ENCODE results near the gene ROR2.

GRCh38 chr9:91756510-91756780 lies 193.6 kb downstream of the ROR2 start:
- no peak for TF ChIP-seq SRF (IDR thresholded peaks at IDR 0.05; ENCODE audit: low read depth, low read length)
- no peak for TF ChIP-seq CTCF (IDR thresholded peaks at IDR 0.05; ENCODE audit: control extremely low read depth in 1 of 3, insufficient read depth in 1 of 3, low read depth in 1 of 3, low read length in 3 of 3)
- no peak for TF ChIP-seq YY1 (IDR thresholded peaks at IDR 0.05; ENCODE audit: low read depth, low read length)

All from H1 (cell line).